Suprapubic skin (tissue), 4 donors: Measurements from ENCODE around the gene PGAP6.

Experiments used
- POLR2A ChIP-seq, 2 donors: fragments of 450-650 bp; IDR thresholded peaks; one replicate each; pipeline ENCODE4 v1.6.1; 2017; ENCODE audit warnings: antibody characterized with exemption in 2 of 2, mild to moderate bottlenecking in 2 of 2, moderate library complexity in 2 of 2
- POLR2AphosphoS5 ChIP-seq, 3 donors: sonication (generic); formaldehyde crosslinking; IDR thresholded peaks; one replicate each; pipeline ENCODE4 v1.6.1; 2017; ENCODE audit warnings: antibody characterized with exemption in 3 of 3
- TF ChIP-seq, protein P1 (sequence below), 2 donors: fragments of 200-600 bp in 1 of 2; fragments of 450-650 bp in 1 of 2; sonication (generic) in 1 of 2; IDR thresholded peaks; one replicate each; pipeline ENCODE4 v1.5.1; 2016 to 2019; ENCODE audit warnings: antibody characterized with exemption in 2 of 2, mild to moderate bottlenecking in 1 of 2, moderate library complexity in 1 of 2

- TF ChIP-seq POLR2A (IDR thresholded peaks at IDR 0.05) (no peak), POLR2AphosphoS5 (IDR thresholded peaks at IDR 0.05) (no peak)
- TF ChIP-seq, protein P1, sequence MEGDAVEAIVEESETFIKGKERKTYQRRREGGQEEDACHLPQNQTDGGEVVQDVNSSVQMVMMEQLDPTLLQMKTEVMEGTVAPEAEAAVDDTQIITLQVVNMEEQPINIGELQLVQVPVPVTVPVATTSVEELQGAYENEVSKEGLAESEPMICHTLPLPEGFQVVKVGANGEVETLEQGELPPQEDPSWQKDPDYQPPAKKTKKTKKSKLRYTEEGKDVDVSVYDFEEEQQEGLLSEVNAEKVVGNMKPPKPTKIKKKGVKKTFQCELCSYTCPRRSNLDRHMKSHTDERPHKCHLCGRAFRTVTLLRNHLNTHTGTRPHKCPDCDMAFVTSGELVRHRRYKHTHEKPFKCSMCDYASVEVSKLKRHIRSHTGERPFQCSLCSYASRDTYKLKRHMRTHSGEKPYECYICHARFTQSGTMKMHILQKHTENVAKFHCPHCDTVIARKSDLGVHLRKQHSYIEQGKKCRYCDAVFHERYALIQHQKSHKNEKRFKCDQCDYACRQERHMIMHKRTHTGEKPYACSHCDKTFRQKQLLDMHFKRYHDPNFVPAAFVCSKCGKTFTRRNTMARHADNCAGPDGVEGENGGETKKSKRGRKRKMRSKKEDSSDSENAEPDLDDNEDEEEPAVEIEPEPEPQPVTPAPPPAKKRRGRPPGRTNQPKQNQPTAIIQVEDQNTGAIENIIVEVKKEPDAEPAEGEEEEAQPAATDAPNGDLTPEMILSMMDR (IDR thresholded peaks at IDR 0.05): no peak
These were observed 24.0 kb upstream of the PGAP6 start for GRCh38 chr16:405548-406506.
